HepG2 (cell line): ENCODE data around the gene CCDC102B. TPM values are rescaled to one million over a fixed set of nuclear protein-coding genes. Genes with fewer than 3 reads are reported as not detected.

Experiments
- ATAC-seq: fragments of 200-7000 bp; cut with Tn5 transposase; 3 replicates; pipeline ENCODE4 v1.9.1; 2020; ENCODE audit warnings: mild to moderate bottlenecking, moderate library complexity
- BruUV-seq: library from RNA; stranded (reverse); fragments of 400-500 nt; replicated peaks from 2 replicates; lab custom pipeline; 2021; lab: Mats Ljungman, UMichigan
- CTCF ChIA-PET: fragments of 300-600 bp; formaldehyde crosslinking; extraction: SDS; loops from one replicate; lab custom pipeline; 2021; ENCODE audit warnings: low total read pairs, inconsistent platforms, low intra/inter-chr PET ratio; lab: Yijun Ruan, JAX
- POLR2A ChIA-PET: fragments of 350-600 bp; sonication (Branson Sonifier 250); formaldehyde crosslinking; loops from one replicate; lab custom pipeline; 2020; ENCODE audit warnings: antibody characterized with exemption, inconsistent platforms; lab: Yijun Ruan, JAX
- DNase-seq: peaks from one replicate; pipeline ENCODE4 v3.0.0-alpha.2; 2015; ENCODE audit warnings: low spot score
- FAIRE-seq: peaks from 3 replicates; lab custom pipeline; 2011; peaks lifted over from hg19 to GRCh38; lab: Jason Lieb, UNC
- H2AFZ ChIP-seq: one replicate; pipeline ENCODE4 v1.6.1; 2011; ENCODE audit warnings: low read length, inconsistent platforms
- H3K27ac ChIP-seq: fragments of 300-600 bp; 3 replicates; pipeline ENCODE4 v1.8.0; 2011; ENCODE audit warnings: mixed run types, mild to moderate bottlenecking, mixed read lengths, low read length, inconsistent platforms; ENCODE audit not compliant: insufficient read depth; ENCODE audit errors: extremely low read length
- H3K27me3 ChIP-seq, 2 experiments: fragments of 200-600 bp in 1 of 2; 2 replicates in 1 of 2; 3 replicates in 1 of 2; pipeline versions ENCODE4 v1.6.0 to v1.8.0; 2011; ENCODE audit warnings: low read length in 2 of 2, mild to moderate bottlenecking in 2 of 2, moderate library complexity in 2 of 2, inconsistent platforms in 1 of 2; ENCODE audit not compliant: insufficient read depth in 2 of 2, control insufficient read depth in 1 of 2
- H3K36me3 ChIP-seq, 2 experiments: fragments of 200-600 bp in 1 of 2; replicated peaks in 1 of 2; 2 replicates in 1 of 2; 3 replicates in 1 of 2; pipeline versions ENCODE4 v1.5.1 to v1.8.0; 2011; ENCODE audit warnings: low read length in 2 of 2, inconsistent platforms in 1 of 2; ENCODE audit not compliant: insufficient read depth in 2 of 2, control insufficient read depth in 1 of 2
- H3K4me1 ChIP-seq: 2 replicates; pipeline ENCODE4 v1.5.1; 2012; ENCODE audit warnings: low read length, inconsistent platforms; ENCODE audit not compliant: insufficient read depth
- H3K4me2 ChIP-seq: 2 replicates; pipeline ENCODE4 v1.6.0; 2011; ENCODE audit warnings: low read depth, low read length, inconsistent platforms
- H3K4me3 ChIP-seq, 3 experiments: fragments of 200-600 bp in 1 of 3; sonication (generic), shearing (Covaris generic) in 1 of 3; replicated peaks in 1 of 3; 2 replicates each; pipeline ENCODE4 v1.5.1; 2011 to 2016; ENCODE audit warnings: low read length in 3 of 3, inconsistent platforms in 2 of 3, low read depth in 2 of 3, mild to moderate bottlenecking in 2 of 3, control low read depth in 1 of 3, mixed read lengths in 1 of 3; ENCODE audit not compliant: insufficient read depth in 1 of 3
- H3K79me2 ChIP-seq: one replicate; pipeline ENCODE4 v1.6.1; 2011; ENCODE audit warnings: low read length, inconsistent platforms; ENCODE audit not compliant: insufficient read depth
- H3K9ac ChIP-seq: 2 replicates; pipeline ENCODE4 v1.6.0; 2011; ENCODE audit warnings: mild to moderate bottlenecking, low read depth, low read length, inconsistent platforms; ENCODE audit not compliant: insufficient read depth
- H3K9me3 ChIP-seq: 2 replicates; pipeline ENCODE4 v1.5.1; 2012; ENCODE audit warnings: mild to moderate bottlenecking, low read length
- H4K20me1 ChIP-seq: 2 replicates; pipeline ENCODE4 v1.6.0; 2011; ENCODE audit warnings: inconsistent platforms, mild to moderate bottlenecking, low read length, moderate library complexity; ENCODE audit not compliant: insufficient read depth
- CEBPB ChIP-seq: IDR thresholded peaks from 2 replicates; pipeline ENCODE4 v1.6.1; 2011; ENCODE audit warnings: low read depth, low read length, improper control_type of control experiment, borderline replicate concordance
- ELF1 ChIP-seq: sonication (generic); formaldehyde crosslinking; IDR thresholded peaks from 2 replicates; pipeline ENCODE4 v1.4.0; 2020; ENCODE audit warnings: missing genetic modification reagents
- FOSL2 ChIP-seq: sonication (generic); formaldehyde crosslinking; IDR thresholded peaks from 2 replicates; pipeline ENCODE4 v1.4.0; 2020; ENCODE audit warnings: missing genetic modification reagents
- REL ChIP-seq: sonication (generic); formaldehyde crosslinking; conservative IDR thresholded peaks from 2 replicates; pipeline ENCODE4 v1.8.0; 2022; ENCODE audit warnings: mild to moderate bottlenecking, missing genetic modification reagents, moderate library complexity
- SETDB1 ChIP-seq: sonication (generic); formaldehyde crosslinking; IDR thresholded peaks from 2 replicates; pipeline ENCODE4 v1.5.1; 2020; ENCODE audit warnings: missing genetic modification reagents, mild to moderate bottlenecking, borderline replicate concordance
- ZNF468 ChIP-seq: sonication (generic); formaldehyde crosslinking; IDR thresholded peaks from 2 replicates; pipeline ENCODE4 v1.8.0; 2022; ENCODE audit warnings: mild to moderate bottlenecking, moderate library complexity, missing genetic modification reagents
- ZNF510 ChIP-seq: sonication (generic); formaldehyde crosslinking; IDR thresholded peaks from 2 replicates; pipeline ENCODE4 v1.4.0; 2020; ENCODE audit warnings: low read depth, mild to moderate bottlenecking, missing genetic modification reagents
- WGBS: methylation state at CpG from one replicate; pipeline ENCODE4 v1.1.6; 2017; ENCODE audit warnings: low lambda C conversion rate; 5-methylcytosine and 5-hydroxymethylcytosine counted together
- in situ Hi-C: cut with HindIII; loops from 2 replicates; pipeline ENCODE4 v1.10.0; 2017; ENCODE audit warnings: low pct_unique_long_range_greater_than_20kb; ENCODE audit not compliant: extremely low pct_ligation_motif_present
- intact Hi-C: fragments of 100-400 bp; cut with micrococcal nuclease; formaldehyde crosslinking; loops from one replicate; pipeline ENCODE4 v1.10.0; 2022; ENCODE audit not compliant: unreplicated experiment
- polyA plus RNA-seq, 8 experiments: library from polyadenylated mRNA; depleted of rRNA in 3 of 8; stranded (reverse) in 7 of 8; unstranded in 1 of 8; fragments of >200 nt; fragmentation: Illumina TruSeq in 4 of 8; extraction: Trizol in 4 of 8; gene quantifications; 2 replicates each; pipeline versions ENCODE4 v1.2.1 to v1.2.3, GENCODE V29; 2011 to 2016; ENCODE audit warnings: low read depth in 4 of 8, missing spikeins in 1 of 8, mixed read lengths in 1 of 8; ENCODE audit not compliant: insufficient read depth in 1 of 8
- total RNA-seq, 5 experiments: library from RNA; depleted of rRNA; stranded (reverse); fragments of >200 nt; fragmentation: Illumina TruSeq; extraction: Trizol; gene quantifications; 2 replicates each; pipeline ENCODE4 v1.2.3, GENCODE V29; 2016; ENCODE audit warnings: low read depth in 1 of 5
- TF ChIP-seq, protein P1 (sequence below): sonication (generic); formaldehyde crosslinking; IDR thresholded peaks from 2 replicates; pipeline ENCODE4 v1.4.0; 2020; ENCODE audit warnings: missing genetic modification reagents, borderline replicate concordance
- TF ChIP-seq, protein P2 (sequence below): sonication (generic); formaldehyde crosslinking; IDR thresholded peaks from 2 replicates; pipeline ENCODE4 v1.5.0; 2020; ENCODE audit warnings: mild to moderate bottlenecking, missing genetic modification reagents

Gene CCDC102B
- total and polyA plus RNA-seq, 2 of the 13 experiments (the other 11 are each of a cell fraction or from before 2014, with no cell fraction given): 2.3 to 3.7 TPM

DNA sequence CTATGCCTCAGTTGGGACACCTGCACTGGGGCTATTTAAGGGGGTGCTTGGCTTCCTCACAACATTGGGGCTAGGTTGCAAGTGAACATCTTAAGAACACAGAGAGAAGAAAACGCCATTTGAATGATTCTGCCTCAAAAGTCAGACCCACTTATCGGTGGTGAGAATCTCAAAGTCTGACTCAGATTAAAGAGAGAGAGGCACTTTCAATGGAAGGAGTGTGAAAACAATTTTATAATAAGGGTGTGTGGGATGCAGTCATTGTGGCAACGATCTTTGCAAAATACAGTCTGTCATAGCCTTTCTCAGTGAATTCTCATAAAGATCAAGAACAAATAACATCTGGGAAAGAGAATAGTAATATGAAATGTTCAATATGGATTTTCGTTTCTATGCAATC lies 41.8 kb downstream of the CCDC102B start (continued):
- TF ChIP-seq, protein P1, sequence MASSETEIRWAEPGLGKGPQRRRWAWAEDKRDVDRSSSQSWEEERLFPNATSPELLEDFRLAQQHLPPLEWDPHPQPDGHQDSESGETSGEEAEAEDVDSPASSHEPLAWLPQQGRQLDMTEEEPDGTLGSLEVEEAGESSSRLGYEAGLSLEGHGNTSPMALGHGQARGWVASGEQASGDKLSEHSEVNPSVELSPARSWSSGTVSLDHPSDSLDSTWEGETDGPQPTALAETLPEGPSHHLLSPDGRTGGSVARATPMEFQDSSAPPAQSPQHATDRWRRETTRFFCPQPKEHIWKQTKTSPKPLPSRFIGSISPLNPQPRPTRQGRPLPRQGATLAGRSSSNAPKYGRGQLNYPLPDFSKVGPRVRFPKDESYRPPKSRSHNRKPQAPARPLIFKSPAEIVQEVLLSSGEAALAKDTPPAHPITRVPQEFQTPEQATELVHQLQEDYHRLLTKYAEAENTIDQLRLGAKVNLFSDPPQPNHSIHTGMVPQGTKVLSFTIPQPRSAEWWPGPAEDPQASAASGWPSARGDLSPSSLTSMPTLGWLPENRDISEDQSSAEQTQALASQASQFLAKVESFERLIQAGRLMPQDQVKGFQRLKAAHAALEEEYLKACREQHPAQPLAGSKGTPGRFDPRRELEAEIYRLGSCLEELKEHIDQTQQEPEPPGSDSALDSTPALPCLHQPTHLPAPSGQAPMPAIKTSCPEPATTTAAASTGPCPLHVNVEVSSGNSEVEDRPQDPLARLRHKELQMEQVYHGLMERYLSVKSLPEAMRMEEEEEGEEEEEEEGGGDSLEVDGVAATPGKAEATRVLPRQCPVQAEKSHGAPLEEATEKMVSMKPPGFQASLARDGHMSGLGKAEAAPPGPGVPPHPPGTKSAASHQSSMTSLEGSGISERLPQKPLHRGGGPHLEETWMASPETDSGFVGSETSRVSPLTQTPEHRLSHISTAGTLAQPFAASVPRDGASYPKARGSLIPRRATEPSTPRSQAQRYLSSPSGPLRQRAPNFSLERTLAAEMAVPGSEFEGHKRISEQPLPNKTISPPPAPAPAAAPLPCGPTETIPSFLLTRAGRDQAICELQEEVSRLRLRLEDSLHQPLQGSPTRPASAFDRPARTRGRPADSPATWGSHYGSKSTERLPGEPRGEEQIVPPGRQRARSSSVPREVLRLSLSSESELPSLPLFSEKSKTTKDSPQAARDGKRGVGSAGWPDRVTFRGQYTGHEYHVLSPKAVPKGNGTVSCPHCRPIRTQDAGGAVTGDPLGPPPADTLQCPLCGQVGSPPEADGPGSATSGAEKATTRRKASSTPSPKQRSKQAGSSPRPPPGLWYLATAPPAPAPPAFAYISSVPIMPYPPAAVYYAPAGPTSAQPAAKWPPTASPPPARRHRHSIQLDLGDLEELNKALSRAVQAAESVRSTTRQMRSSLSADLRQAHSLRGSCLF (CRISPR knock-in tag): no peak
- TF ChIP-seq SETDB1 (CRISPR knock-in tag): no peak
- no peak for TF ChIP-seq ZNF510
- no peak for TF ChIP-seq ZNF468 (CRISPR knock-in tag)
- no peak for TF ChIP-seq ELF1
- TF ChIP-seq REL: no peak

DNA sequence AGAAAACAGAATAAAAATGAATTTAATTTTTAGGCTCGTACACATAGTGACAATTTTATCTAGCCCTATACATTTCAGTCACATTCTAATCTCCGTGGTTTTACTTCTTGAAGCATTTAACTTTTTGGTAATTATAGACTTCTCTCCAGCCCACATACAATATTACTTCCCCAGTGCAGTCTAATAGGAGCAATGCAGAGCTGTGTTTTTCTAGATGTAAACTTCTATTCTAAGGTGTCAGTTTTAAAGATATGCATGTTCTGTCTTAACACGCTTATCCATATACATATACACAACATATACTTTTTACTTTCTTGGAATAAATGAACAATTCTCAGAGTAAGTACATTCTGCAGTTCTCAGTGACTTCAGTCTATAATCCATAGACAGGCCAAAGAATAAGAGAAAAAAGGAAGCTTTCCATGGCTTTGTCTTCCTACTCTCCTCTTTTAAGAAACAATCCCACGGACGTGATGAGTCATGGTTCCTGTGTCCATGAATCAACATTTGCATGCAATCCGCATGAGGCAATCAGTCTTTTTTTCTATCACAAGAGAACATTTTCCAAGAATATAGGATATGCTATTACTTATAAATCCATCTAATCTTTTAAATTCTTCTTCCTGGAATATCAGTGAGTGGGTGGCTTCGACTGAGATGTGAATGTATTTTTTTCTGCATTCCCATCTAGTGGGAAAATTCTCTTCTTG lies 42.8 kb downstream of the CCDC102B start:
- no peak overlapping the region for H3K9ac ChIP-seq
- H3K27me3 ChIP-seq: no peaks in the 10 kb centered on the region
- H3K79me2 ChIP-seq: no peaks in the 10 kb centered on the region
- ChIA-PET CTCF (no interaction called here), POLR2A (no interaction called here)
- no peak overlapping the region for H3K4me3 ChIP-seq
- no TSS peak for BruUV-seq
- H3K9me3 ChIP-seq: no peaks in the 10 kb centered on the region
- H2AFZ ChIP-seq: no peak overlapping the region
- no peaks in the 10 kb centered on the region for H3K36me3 ChIP-seq
- H3K4me1 ChIP-seq: 0 out of 2 replicates have a peak, but pooled peaks cover 4% of the 10 kb centered on the region
- no peaks in the 10 kb centered on the region for H4K20me1 ChIP-seq
- WGBS: 35% methylated on average over 7 of the region's 7 CpGs
- no peak for ATAC-seq
- in situ Hi-C loops: loop anchor here (10.0 kb wide), 1 partner anchor 1254 kb away; no protein-coding TSS in a partner anchor
- DNase-seq: peak; percentile 41
- no peak overlapping the region for H3K4me2 ChIP-seq
- no peak overlapping the region for H3K27ac ChIP-seq
- intact Hi-C loops: loop anchor here (10.0 kb wide), 2 partner anchors 564 to 644 kb away; partner anchors contain the start of gene DOK6
- no peak for FAIRE-seq
- TF ChIP-seq, protein P2, sequence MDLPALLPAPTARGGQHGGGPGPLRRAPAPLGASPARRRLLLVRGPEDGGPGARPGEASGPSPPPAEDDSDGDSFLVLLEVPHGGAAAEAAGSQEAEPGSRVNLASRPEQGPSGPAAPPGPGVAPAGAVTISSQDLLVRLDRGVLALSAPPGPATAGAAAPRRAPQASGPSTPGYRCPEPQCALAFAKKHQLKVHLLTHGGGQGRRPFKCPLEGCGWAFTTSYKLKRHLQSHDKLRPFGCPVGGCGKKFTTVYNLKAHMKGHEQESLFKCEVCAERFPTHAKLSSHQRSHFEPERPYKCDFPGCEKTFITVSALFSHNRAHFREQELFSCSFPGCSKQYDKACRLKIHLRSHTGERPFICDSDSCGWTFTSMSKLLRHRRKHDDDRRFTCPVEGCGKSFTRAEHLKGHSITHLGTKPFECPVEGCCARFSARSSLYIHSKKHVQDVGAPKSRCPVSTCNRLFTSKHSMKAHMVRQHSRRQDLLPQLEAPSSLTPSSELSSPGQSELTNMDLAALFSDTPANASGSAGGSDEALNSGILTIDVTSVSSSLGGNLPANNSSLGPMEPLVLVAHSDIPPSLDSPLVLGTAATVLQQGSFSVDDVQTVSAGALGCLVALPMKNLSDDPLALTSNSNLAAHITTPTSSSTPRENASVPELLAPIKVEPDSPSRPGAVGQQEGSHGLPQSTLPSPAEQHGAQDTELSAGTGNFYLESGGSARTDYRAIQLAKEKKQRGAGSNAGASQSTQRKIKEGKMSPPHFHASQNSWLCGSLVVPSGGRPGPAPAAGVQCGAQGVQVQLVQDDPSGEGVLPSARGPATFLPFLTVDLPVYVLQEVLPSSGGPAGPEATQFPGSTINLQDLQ (CRISPR knock-in tag): no peak
- TF ChIP-seq FOSL2: peak; percentile 88
- peak; percentile 58; the same call in 1 of the 2 replicates for TF ChIP-seq CEBPB
